OCI-M2 (cell line): ENCODE results near the gene PHACTR3.

Source experiments
- DNase-seq: peaks from one replicate; lab custom pipeline; 2025; ENCODE audit not compliant: unreplicated experiment; lab: John Stamatoyannopoulos, UW

Gene PHACTR3

GRCh38 chr20:59573837-59574236 is 30.5 kb upstream of the PHACTR3 start:
- DNase-seq = no peak

- DNase-seq = no peak
Observed at GRCh38 chr20:59574308-59574707, 30.0 kb upstream of the PHACTR3 start.

- DNase-seq = no peak
Observed at GRCh38 chr20:59575216-59575615, 29.1 kb upstream of the PHACTR3 start.

GRCh38 chr20:59575653-59576052 is 28.7 kb upstream of the PHACTR3 start:
- DNase-seq = no peak

DNA sequence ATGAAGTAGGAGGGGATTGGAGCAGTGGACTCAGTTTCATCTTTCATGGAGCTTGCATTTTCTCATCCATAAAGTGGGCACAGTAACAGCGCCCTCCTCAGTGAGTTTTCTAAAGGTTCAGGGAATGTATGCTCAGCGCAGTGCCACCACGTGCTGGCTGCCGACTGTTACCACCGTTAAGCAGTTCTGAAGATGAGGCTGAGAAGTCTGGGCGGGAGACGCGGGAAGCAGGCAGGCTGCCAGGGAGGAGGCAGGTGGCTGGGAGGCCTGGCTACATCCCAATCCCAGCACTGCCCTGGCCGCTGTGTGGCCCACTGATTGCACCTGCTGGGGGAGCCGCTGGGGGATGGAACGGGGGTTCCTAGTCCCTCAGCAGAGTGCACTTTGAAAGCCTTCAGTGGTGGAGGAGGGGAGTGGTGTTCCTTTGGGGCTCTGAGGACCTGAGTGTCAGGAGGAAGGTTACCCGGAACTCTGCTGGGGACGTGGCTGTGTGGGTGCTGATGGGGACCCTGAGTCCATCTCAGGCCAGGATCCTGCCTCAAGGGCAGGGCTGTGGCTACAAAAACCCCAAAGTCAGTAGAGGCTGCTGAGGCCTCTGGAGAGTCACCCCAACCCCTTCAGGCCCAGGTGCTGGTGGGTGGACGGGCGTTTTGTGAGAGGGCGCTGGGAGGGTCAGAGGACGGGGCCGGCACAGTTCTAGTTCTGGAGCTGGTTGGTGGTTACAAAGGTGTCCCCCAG is 28.0 kb upstream of the PHACTR3 start:
- no peak for DNase-seq

DNA sequence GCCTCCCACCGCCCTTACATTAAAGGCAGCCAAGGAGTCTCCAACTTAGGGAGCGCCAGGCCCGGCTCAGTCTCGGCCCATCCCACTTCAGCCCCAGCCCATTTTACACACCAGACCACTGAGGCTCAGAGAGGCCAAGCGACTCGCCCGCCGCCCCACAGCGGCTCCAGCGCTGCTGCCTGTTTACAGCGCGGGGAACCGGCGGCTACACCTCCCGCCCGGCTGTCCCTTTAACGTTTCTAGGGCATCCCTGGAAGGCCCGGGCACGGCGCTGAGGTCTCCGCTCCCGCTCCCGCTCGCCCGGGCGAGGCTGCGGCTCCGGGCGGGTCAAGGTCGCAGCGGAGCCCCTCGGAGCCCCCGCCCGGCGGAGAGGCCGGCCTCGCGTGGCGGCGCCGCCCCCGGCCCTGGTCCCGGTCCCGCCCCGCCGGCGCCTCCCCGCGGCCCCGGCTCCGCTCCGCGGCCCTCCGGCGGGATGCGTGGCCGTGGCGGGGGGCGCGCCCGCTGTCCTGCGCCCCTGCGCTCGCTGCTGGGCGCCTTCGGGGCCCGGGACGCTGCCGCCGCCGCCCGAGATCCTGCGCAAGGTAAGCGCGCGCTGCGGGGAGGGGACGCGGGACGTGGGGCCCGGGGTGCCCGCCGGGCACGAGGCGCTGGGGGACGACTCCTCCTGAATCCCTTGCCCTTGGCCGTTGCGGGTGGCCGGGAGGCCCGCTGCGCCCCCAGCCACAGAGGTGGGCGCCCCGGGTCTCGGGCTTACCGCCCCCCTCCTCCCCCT is 27.1 kb upstream of the PHACTR3 start:
- DNase-seq = no peak

- DNase-seq = no peak
Observed at GRCh38 chr20:59577809-59578435, 26.4 kb upstream of the PHACTR3 start.

DNA sequence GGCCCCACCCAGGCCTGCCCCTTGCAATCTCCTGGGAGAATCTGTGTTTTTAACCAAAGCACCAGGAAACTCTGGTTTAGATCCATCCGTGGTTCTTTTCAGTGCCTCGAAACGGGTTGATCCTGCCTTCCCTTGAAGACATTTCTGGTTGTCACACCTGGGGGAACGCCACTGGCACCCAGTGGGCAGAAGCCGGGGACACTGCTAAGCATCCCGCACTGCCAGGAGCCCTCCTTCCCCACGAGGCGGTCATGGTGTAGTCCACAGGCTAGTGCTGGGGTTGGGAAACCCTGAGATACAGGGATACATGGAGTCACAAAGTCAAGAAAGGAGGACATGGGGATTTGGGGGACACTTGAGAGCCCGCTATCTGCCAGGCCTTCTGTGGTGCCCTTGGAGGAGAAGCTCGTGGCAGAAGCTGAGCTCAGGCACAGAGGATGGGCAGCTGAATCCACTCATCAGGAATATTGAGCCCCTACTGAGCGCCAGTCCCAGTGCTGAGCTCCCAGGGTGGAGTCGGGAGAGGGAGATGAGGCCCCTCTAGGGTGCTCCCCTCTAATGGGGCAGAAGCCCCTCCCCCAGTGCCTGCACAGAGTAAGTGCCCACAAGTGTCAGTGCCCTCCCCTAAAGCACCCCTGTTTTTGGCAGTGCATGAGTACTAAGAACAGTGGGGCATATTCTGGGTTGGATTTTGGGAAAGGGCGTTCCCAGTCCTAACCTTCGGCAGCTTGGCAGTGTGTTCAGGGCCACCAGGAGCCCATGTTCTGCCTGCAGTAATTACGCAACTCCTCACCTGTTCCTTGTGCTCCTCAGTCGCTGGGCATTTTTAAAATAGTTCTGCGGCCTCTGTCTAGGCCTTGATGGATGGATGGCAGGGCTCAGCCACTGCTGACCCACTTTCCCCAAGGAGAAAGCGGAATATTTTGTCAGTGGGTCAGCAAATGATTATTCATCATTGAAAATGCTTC is 25.6 kb upstream of the PHACTR3 start:
- DNase-seq = no peak

GRCh38 chr20:59579404-59580145 is 24.8 kb upstream of the PHACTR3 start:
- DNase-seq = no peak

DNA sequence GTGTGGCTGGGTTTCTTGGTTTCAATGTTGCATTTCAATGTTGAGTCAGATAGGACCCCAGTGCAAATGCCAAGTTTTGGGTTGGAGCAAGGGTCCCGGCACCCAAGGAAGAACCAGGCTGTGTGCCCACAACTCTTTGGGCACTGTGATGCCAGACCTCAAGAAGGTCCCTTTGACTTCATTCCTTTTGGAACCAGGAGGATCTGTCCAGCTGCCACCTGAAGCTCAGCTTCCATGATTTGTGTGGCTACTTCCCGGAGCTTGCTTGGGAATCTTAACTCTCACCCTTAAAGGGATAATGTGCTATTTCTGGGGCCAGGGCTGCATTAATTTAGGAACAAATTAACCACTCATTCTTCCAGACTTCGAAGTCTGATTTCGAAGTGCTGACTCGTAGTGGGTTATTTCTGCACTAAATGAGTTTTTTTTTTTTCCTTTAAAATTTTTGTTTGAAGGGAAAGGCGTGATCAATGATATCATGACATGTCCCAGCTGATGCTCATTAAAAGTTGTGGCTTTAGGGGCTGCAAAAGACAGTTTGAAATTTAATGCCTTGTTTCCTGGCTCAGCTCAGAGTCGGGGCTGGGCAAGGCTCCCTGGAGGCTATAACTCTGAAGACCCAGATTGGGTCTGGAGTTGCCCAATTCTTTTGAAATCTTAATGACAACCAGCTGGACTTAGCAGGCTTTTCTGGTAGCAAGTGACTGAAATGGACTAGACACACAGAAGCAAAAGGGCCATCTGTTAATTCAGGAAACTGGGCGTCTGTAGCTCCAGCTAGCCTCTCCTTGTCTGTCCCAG is 24.0 kb upstream of the PHACTR3 start:
- no peak for DNase-seq

- DNase-seq = no peak
Observed at GRCh38 chr20:59580991-59581401, 23.3 kb upstream of the PHACTR3 start.

GRCh38 chr20:59581993-59582679 is 22.2 kb upstream of the PHACTR3 start:
- no peak for DNase-seq

- DNase-seq = no peak
Observed at GRCh38 chr20:59583428-59584277, 20.7 kb upstream of the PHACTR3 start.

DNA sequence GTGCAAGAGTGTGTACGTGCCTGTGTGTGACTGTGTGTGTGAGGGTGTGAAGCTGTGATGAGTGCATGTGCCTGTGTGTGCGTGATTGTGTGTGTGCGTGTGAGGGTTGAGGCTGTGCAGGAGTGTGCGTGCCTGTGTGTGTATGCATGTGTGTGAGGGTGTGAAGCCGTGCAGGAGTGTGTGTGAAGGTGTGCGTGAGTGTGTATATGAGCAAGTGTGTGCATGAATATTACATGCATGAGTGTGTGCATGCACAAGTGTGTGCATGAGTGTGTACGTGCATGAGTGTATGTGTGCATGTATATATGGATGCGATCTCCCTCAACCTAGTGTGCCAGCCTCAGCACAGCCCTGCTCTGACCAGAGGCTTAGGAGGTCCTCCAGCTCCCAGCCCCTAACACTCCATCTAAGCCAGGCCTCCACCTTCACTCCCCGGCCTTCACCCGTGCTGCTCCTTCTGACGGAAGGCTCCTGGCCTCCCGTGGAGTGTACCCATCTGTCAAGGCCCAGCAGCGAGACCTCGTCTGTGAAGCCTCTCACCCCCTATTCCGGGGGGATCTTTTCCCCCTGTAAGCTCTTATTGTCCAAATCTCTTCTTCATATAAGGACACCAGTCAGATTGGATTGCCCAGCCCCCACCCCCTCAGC is 19.9 kb upstream of the PHACTR3 start:
- DNase-seq = no peak

DNA sequence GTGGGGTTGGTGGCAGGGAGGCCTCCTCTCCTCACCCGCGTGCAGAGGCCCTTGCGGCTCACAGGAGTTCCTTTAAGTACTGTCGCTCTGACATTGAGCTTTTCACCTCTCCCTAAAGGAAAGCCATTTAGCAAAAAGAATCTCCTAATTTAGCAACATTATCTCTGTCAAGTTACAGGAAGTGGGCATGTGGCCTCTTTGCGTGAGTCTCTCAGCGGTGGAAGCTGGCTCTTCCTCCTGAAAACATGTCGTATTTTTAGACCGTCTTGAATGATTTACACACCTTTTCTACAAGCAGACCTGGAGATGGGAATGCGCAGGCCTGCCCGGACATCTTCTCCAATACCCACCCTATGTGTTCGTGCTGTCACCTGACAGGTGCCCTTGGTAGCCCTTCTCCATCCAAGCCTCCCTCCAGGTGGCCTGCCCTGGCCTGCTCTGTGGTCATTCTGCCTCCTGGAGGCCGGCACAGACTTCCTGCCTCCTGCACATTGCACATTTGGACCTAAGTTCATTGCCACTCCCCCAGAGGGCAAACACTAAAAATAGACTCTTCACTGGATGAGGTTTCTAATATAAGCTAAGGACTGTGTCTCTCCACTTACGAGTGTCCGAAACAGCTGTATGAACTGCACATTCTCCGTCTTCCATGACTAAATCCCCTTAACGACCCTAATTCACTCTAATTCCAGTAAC is 18.5 kb upstream of the PHACTR3 start:
- no peak for DNase-seq

DNA sequence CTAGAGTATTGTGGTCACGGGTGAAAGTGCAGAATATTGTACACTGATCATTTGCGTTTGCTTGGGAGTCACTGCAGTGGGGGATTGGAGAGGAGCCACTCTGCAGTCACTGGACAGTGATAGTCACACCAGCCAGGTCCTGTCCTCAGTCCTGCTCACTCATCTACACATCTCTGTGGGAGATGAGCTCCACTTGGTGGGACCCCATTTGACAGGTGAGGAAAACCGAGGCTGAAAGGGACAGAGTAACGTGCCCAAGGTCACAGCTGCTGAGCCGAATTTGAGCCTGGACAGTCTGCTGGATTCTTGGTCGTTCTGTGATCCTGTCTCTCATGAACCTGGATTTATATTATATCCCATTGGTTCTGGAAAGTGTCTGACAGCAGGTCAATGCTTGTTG is 17.7 kb upstream of the PHACTR3 start:
- DNase-seq = no peak

- DNase-seq = no peak
Observed at GRCh38 chr20:59587570-59587969, 16.8 kb upstream of the PHACTR3 start.
